HCT116 (cell line): ENCODE measurements around the gene CDH5. TPM values are rescaled to one million over a fixed set of nuclear protein-coding genes. Genes with fewer than 3 reads are reported as not detected.

Source experiments
- ATAC-seq: fragments of 200-7000 bp; cut with Tn5 transposase; 2 replicates; pipeline ENCODE4 v1.9.1; 2020; ENCODE audit warnings: mild to moderate bottlenecking, moderate library complexity
- BruUV-seq: library from RNA; stranded (reverse); fragments of 400-500 nt; replicated peaks from 2 replicates; lab custom pipeline; 2021; lab: Mats Ljungman, UMichigan
- CTCF ChIA-PET: fragments of 300-600 bp; sonication (Branson Sonifier 250); formaldehyde crosslinking; loops from one replicate; lab custom pipeline; 2021; ENCODE audit warnings: antibody characterized with exemption; lab: Charles Lee
- POLR2A ChIA-PET: fragments of 300-600, 350-600 bp; sonication (Branson Sonifier 250); formaldehyde crosslinking; loops from one replicate; lab custom pipeline; 2021; ENCODE audit warnings: antibody characterized with exemption; lab: Charles Lee
- RAD21 ChIA-PET, 2 experiments: fragments of 300-600 bp; sonication (Branson Sonifier 250); formaldehyde crosslinking; loops; one replicate each; lab custom pipeline; 2023; ENCODE audit warnings: low total read pairs in 2 of 2; ENCODE audit not compliant: uncharacterized antibody in 2 of 2, unreplicated experiment in 2 of 2, low non-redundant PET in 1 of 2; lab: Charles Lee
- DNase-seq: peaks from one replicate; pipeline ENCODE4 v3.0.0-alpha.2; 2010; ENCODE audit warnings: low read depth, low spot score
- H2AFZ ChIP-seq: fragments of 200-600 bp; shearing (Covaris generic), sonication (generic); 2 replicates; pipeline ENCODE4 v1.6.1; 2017; ENCODE audit warnings: low read depth, mixed run types, mixed read lengths, antibody characterized with exemption, low read length; ENCODE audit not compliant: poor library complexity, severe bottlenecking
- H3K27ac ChIP-seq: 2 replicates; pipeline ENCODE4 v1.5.1; 2012; ENCODE audit warnings: low read depth, low read length
- H3K27me3 ChIP-seq: fragments of 200-600 bp; sonication (generic); 2 replicates; pipeline ENCODE4 v1.6.1; 2016; ENCODE audit warnings: mixed run types, low read length, mixed read lengths; ENCODE audit not compliant: insufficient read depth
- H3K36me3 ChIP-seq, 2 experiments: fragments of 200-500 bp in 1 of 2; fragments of 200-600 bp in 1 of 2; sonication (Bioruptor generic) in 1 of 2; sonication (generic) in 1 of 2; 2 replicates each; pipeline versions ENCODE4 v1.5.1 to v1.6.1; 2014 to 2016; ENCODE audit warnings: low read length in 2 of 2, inconsistent platforms in 1 of 2, mixed read lengths in 1 of 2, mixed run types in 1 of 2; ENCODE audit not compliant: insufficient read depth in 2 of 2, control insufficient read depth in 1 of 2
- H3K4me1 ChIP-seq, 2 experiments: fragments of 200-600 bp in 1 of 2; sonication (generic) in 1 of 2; 2 replicates each; pipeline versions ENCODE4 v1.5.1 to v1.6.1; 2012 to 2017; ENCODE audit warnings: low read length in 2 of 2, inconsistent platforms in 1 of 2, mild to moderate bottlenecking in 1 of 2, mixed read lengths in 1 of 2, mixed run types in 1 of 2, moderate library complexity in 1 of 2; ENCODE audit not compliant: insufficient read depth in 2 of 2, control insufficient read depth in 1 of 2
- H3K4me2 ChIP-seq: fragments of 200-600 bp; sonication (generic); 2 replicates; pipeline ENCODE4 v1.6.1; 2017; ENCODE audit warnings: mixed run types, low read length, mixed read lengths
- H3K4me3 ChIP-seq, 2 experiments: fragments of 200-600 bp in 1 of 2; sonication (generic) in 1 of 2; replicated peaks in 1 of 2; 2 replicates each; pipeline ENCODE4 v1.5.1; 2011 to 2016; ENCODE audit warnings: low read length in 2 of 2, control low read depth in 1 of 2, low read depth in 1 of 2, mild to moderate bottlenecking in 1 of 2, mixed read lengths in 1 of 2, mixed run types in 1 of 2
- H3K79me2 ChIP-seq: fragments of 200-600 bp; sonication (generic); 2 replicates; pipeline ENCODE4 v1.6.1; 2017; ENCODE audit warnings: mild to moderate bottlenecking, mixed run types, low read length, moderate library complexity, mixed read lengths; ENCODE audit not compliant: insufficient read depth
- H3K9ac ChIP-seq: fragments of 200-600 bp; sonication (generic); 2 replicates; pipeline ENCODE4 v1.6.1; 2016; ENCODE audit warnings: low read length, mixed read lengths
- H3K9me2 ChIP-seq: fragments of 200-600 bp; sonication (generic), shearing (Covaris generic); 2 replicates; pipeline ENCODE4 v1.6.1; 2017; ENCODE audit warnings: mixed run types, mild to moderate bottlenecking, moderate library complexity; ENCODE audit not compliant: insufficient read depth
- H3K9me3 ChIP-seq, 2 experiments: fragments of 200-500 bp in 1 of 2; fragments of 200-600 bp in 1 of 2; sonication (Bioruptor generic) in 1 of 2; sonication (generic) in 1 of 2; 2 replicates each; pipeline ENCODE4 v1.6.1; 2014 to 2017; ENCODE audit warnings: low read length in 2 of 2, mixed read lengths in 2 of 2, inconsistent platforms in 1 of 2, low read depth in 1 of 2, mild to moderate bottlenecking in 1 of 2, mixed run types in 1 of 2, moderate library complexity in 1 of 2; ENCODE audit not compliant: control insufficient read depth in 1 of 2, insufficient read depth in 1 of 2
- H4K20me1 ChIP-seq: fragments of 200-600 bp; sonication (generic), shearing (Covaris generic); 2 replicates; pipeline ENCODE4 v1.6.1; 2017; ENCODE audit warnings: mixed run types, mild to moderate bottlenecking, moderate library complexity; ENCODE audit not compliant: insufficient read depth
- ATF3 ChIP-seq: IDR thresholded peaks from 2 replicates; pipeline ENCODE4 v1.6.1; 2012
- CBX3 ChIP-seq: IDR thresholded peaks from 2 replicates; pipeline ENCODE4 v1.6.1; 2012; ENCODE audit warnings: low read depth
- CTCF ChIP-seq, 3 experiments: fragments of 200-600 bp in 1 of 3; sonication (generic) in 1 of 3; IDR thresholded peaks in 2 of 3; conservative IDR thresholded peaks in 1 of 3; 2 replicates each; pipeline ENCODE4 v1.5.1; 2012 to 2017; ENCODE audit warnings: low read depth in 2 of 3, low read length in 2 of 3, antibody characterized with exemption in 1 of 3, borderline replicate concordance in 1 of 3, control low read depth in 1 of 3, mild to moderate bottlenecking in 1 of 3, mixed read lengths in 1 of 3, mixed run types in 1 of 3, moderate library complexity in 1 of 3; ENCODE audit not compliant: insufficient read depth in 1 of 3
- EZH2 ChIP-seq: fragments of 200-600 bp; sonication (generic); IDR thresholded peaks from 2 replicates; pipeline ENCODE4 v1.6.1; 2017; ENCODE audit warnings: antibody characterized with exemption, mixed run types
- MAX ChIP-seq: IDR thresholded peaks from 2 replicates; pipeline ENCODE4 v1.6.1; 2012
- POLR2A ChIP-seq: IDR thresholded peaks from 2 replicates; pipeline ENCODE4 v1.7.0; 2011; ENCODE audit warnings: borderline replicate concordance; ENCODE audit not compliant: insufficient read depth, insufficient read length; ENCODE audit errors: extremely low read depth
- POLR2AphosphoS5 ChIP-seq: IDR thresholded peaks from 2 replicates; pipeline ENCODE4 v1.6.1; 2011; ENCODE audit warnings: mild to moderate bottlenecking, low read depth, low read length, moderate library complexity
- RAD21 ChIP-seq: IDR thresholded peaks from 2 replicates; pipeline ENCODE4 v1.6.1; 2012; ENCODE audit warnings: low read depth, mild to moderate bottlenecking
- REST ChIP-seq: IDR thresholded peaks from 2 replicates; pipeline ENCODE4 v1.6.1; 2012; ENCODE audit warnings: low read depth
- SIN3A ChIP-seq: IDR thresholded peaks from 2 replicates; pipeline ENCODE4 v1.6.1; 2012; ENCODE audit warnings: low read depth
- SP1 ChIP-seq: IDR thresholded peaks from 2 replicates; pipeline ENCODE4 v1.6.1; 2012; ENCODE audit warnings: low read depth
- SRF ChIP-seq: IDR thresholded peaks from 2 replicates; pipeline ENCODE4 v1.6.1; 2012; ENCODE audit warnings: low read depth
- TCF7L2 ChIP-seq: IDR thresholded peaks from 2 replicates; pipeline ENCODE4 v1.7.0; 2011; ENCODE audit warnings: borderline replicate concordance, inconsistent platforms; ENCODE audit not compliant: insufficient read depth, insufficient read length; ENCODE audit errors: extremely low read depth
- YY1 ChIP-seq: IDR thresholded peaks from 2 replicates; pipeline ENCODE4 v1.6.1; 2011; ENCODE audit warnings: low read length, low read depth, moderate library complexity, mild to moderate bottlenecking; ENCODE audit not compliant: insufficient replicate concordance; ENCODE audit errors: extremely low read depth
- intact Hi-C: fragments of 100-400 bp; cut with micrococcal nuclease; formaldehyde crosslinking; loops from 2 replicates; pipeline ENCODE4 v1.10.0; 2022
- total RNA-seq: library from RNA; stranded (reverse); gene quantifications from one replicate; pipeline ENCODE4 v1.2.1, GENCODE V29; 2021; ENCODE audit not compliant: unreplicated experiment

Gene CDH5
- total RNA-seq, 1 experiment from 2014 or later = 0.15 TPM

- Histone ChIP-seq H4K20me1 (no peaks in the 10 kb centered on the region), H3K4me2 (no peak overlapping the region), H3K79me2 (no peaks in the 10 kb centered on the region), H3K9me3 (no peaks in the 10 kb centered on the region), H3K27me3 (peaks cover 30% of the 10 kb centered on the region; the same call in 1 of the 2 replicates), H3K9ac (no peak overlapping the region), H3K4me1 (peaks cover 17 to 23% of the 10 kb centered on the region in 2 experiments), H3K4me3 (no peak overlapping the region)
- RAD21 ChIA-PET = no interaction called here
- intact Hi-C loops = no loop called here
- DNase-seq (no peak), ATAC-seq (no peak)
- no peak for TF ChIP-seq RAD21
- no peak for TF ChIP-seq ATF3
- TF ChIP-seq MAX = no peak
- TF ChIP-seq YY1 = no peak
- no peak for TF ChIP-seq SRF
- TF ChIP-seq TCF7L2 = no peak
- no peak for TF ChIP-seq POLR2A
- TF ChIP-seq POLR2AphosphoS5 = no peak
- no peak for TF ChIP-seq REST
- TF ChIP-seq SP1 = no peak
- no peak for TF ChIP-seq CTCF (IDR thresholded peaks at IDR 0.05 in 2 of 3, conservative IDR thresholded peaks at IDR 0.05 in 1 of 3; ENCODE audit: borderline replicate concordance in 1 of 3, insufficient read depth in 1 of 3, low read depth in 2 of 3, low read length in 2 of 3)
- no peak for TF ChIP-seq SIN3A
- no peak for TF ChIP-seq CBX3
- TF ChIP-seq EZH2 = no peak
- TF ChIP-seq, all 23 proteins: peak for 0
- BruUV-seq = no TSS peak
- no peaks in the 10 kb centered on the region for H3K36me3 ChIP-seq
- ChIA-PET CTCF (no interaction called here), POLR2A (interaction anchor here (1.3 kb wide), 1 partner anchor 28 kb away, joined by 3 read pairs; no protein-coding TSS in a partner anchor)
- H3K27ac ChIP-seq = no peak overlapping the region
- H2AFZ ChIP-seq = no peak overlapping the region
- H3K9me2 ChIP-seq = no peaks in the 10 kb centered on the region
Observed at GRCh38 chr16:66435896-66436295, 69.4 kb downstream of the CDH5 start.
